NCI-H82 (cell line): ENCODE results near the gene LRRTM1.

ENCODE experiments used
- DNase-seq: peaks from one replicate; lab custom pipeline; 2025; lab: John Stamatoyannopoulos, UW

LRRTM1 gene, protein sequence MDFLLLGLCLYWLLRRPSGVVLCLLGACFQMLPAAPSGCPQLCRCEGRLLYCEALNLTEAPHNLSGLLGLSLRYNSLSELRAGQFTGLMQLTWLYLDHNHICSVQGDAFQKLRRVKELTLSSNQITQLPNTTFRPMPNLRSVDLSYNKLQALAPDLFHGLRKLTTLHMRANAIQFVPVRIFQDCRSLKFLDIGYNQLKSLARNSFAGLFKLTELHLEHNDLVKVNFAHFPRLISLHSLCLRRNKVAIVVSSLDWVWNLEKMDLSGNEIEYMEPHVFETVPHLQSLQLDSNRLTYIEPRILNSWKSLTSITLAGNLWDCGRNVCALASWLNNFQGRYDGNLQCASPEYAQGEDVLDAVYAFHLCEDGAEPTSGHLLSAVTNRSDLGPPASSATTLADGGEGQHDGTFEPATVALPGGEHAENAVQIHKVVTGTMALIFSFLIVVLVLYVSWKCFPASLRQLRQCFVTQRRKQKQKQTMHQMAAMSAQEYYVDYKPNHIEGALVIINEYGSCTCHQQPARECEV

DNA sequence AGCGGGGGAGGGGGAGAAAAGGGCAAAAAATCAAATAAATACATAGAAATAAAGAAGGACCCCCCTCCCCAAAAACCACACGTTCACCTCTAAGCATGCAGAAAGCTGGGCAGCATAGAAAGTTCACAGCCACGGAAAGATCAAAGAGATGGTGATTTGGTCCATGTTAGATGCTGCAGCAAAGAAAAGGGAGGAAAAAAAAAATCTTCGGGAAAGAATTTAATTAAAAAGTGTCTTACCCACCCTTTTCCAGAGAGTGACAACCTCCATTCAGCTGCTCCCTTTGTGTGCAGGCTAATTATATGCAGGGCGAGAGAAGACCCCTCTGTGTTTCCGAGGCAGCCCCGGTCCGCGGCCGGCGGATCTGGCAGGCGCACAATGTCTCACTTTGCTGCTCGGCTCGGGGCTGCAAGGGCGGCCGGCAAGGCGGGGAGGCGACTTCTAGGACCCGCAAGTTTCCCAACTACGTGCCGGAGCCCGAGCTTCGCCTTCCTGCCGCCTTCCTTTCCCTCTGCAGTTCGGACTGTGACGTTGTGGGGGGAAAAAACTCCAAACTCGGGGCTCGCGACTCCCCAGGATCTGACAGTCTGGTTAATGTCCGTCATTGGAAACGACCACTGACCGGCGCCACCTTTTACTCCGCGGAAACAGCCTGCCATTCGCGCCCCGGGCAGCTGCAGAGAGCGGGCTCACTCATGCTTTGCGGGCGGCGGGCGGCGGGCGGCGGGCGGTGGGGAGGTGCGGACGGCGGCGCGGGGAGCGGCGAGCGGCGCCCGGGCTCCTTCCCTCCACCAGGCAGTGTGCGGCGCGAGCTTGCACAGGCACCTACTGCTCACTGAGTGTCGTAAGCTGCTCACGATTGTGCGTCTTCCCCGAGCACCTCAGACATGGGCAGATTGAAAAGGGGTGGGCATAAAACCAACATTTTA is at the start of gene LRRTM1:
Gene LRRTM1, minus strand, starts transcription at position 844 of the 929 bp plus-strand sequence. CDS start 933 bp downstream, outside the sequence.
- peak; percentile 77 for DNase-seq

DNA sequence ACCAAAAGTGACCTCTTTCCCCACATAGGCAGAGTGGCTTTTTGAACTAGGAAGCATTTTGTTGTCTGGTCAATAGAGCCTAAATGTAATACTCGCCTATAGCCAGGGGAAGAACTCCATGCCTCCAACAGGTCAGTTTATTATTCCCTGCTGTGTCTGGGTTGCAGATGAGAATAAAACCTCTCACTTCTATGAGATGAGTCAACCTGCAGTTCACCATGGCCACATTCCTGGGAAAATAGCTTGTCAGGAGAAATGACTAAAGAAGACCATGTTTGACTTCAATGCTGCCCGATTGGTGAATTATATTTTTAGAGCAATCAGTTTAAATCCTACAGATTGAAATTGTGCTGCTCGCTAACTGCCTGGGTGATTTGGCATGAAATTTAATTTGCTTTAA is 46.7 kb upstream of the LRRTM1 start:
- DNase-seq: no peak

DNA sequence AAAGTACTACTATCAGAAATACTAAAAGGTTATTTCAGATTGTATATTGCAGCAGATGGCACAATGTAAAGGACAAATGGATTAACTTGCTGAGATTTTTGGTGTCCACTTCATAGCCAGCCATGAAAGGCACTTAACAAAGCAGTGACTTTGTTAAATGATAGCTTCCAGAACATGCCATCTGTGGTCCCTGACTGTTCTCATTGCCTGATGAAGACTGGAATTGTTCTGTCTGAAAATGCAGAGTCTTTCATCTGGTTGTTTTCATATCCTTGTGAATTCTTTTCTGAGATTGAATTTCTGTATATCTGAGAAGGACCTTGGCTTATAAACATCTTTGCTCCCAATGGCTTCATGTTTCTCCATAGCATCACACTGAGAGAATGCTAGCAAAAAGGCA is 44.4 kb upstream of the LRRTM1 start:
- no peak for DNase-seq

DNA sequence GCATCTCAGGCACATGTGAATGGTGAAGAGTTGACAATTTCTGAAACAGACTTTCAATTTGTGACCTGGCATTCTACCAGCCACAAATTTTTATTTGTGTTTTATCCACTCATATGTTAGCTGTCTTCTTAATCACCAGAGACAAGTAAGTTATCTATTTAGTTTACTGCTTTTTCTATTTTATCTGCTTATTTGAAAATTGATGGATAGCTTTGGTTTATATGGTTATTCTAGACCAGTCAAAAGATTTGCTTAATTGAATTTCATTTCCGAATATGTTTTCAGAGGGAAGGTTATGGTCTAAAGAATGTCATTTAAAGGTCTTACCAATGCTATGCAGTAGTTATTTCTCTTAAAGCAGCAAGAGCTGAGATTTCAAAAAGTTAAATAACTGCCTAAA is 43.5 kb upstream of the LRRTM1 start:
- DNase-seq: no peak

DNA sequence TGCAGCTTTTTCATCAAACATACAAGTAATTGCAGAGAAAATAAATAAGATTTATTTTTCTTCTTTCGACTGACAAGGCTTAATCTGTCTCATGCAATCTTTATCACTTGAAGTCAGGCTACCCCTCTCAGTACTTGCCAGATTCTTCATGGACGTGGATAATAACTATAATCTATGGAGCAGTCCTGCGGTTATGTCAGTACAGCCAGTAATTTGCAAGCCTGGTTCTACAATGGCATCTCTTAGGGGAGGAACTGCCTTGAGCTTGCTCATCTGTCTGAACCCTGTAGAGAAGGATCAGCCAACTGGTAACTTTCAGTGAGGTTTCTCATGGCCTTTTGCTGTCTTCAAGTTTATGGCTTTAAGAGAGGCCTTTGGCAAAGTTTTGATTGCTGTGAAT is 35.5 kb upstream of the LRRTM1 start:
- no peak for DNase-seq

DNA sequence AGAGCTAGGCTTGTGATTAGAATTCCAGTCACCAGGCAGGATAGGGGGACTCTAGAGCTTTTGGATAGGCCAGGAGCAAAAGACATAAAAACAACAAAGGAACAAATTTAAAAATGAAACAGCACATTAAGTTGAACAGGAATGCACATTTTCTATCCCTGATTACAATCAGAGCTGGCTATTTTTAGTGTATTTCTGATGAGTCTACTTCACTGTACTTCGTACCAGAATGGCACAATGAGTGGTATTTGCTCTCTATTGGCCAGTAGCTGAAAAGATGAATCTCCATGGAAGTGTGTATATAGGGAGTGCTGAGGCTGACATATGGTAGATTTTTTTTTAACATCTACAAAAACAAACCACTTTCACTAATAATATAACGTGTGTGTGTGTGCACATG is 34.2 kb upstream of the LRRTM1 start:
- DNase-seq: no peak

DNA sequence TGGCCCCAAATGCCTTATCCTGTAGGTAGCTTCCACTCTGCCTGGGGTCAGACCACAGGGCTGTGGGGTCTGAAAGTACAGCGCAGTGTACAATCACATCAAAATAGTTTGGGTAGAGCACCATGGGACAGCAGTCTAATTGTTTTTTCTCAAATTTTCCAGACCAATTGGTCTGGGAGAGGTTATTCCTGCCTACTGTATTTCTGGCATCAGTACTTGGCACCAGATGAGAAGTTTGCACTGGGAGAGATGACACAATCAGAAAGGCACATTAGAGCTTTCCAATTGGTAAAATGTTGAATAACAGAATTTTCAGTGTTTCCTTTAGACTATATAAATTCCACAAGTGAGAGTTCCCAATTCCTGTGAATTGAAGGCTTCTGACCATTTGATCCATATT is 30.9 kb upstream of the LRRTM1 start:
- DNase-seq: no peak

DNA sequence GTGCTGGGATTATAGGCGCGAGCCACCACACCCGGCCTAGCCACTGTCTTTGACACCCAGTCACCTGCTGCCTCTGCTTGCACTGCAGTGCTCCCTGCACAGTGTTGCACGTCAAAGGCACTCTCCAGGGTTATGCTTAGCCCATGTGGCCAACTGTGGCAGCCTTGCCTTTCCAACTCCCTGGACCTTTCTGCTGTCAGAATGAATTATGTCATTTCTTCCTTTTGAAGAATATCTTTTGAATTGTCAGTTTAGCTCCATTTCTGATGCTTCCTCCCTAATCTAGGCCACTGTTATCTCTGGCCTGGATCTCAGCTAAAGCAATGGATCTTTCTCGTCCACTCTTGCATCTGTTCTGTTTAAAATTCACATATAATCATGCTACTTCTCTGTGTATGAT is 29.3 kb upstream of the LRRTM1 start:
- DNase-seq: no peak

DNA sequence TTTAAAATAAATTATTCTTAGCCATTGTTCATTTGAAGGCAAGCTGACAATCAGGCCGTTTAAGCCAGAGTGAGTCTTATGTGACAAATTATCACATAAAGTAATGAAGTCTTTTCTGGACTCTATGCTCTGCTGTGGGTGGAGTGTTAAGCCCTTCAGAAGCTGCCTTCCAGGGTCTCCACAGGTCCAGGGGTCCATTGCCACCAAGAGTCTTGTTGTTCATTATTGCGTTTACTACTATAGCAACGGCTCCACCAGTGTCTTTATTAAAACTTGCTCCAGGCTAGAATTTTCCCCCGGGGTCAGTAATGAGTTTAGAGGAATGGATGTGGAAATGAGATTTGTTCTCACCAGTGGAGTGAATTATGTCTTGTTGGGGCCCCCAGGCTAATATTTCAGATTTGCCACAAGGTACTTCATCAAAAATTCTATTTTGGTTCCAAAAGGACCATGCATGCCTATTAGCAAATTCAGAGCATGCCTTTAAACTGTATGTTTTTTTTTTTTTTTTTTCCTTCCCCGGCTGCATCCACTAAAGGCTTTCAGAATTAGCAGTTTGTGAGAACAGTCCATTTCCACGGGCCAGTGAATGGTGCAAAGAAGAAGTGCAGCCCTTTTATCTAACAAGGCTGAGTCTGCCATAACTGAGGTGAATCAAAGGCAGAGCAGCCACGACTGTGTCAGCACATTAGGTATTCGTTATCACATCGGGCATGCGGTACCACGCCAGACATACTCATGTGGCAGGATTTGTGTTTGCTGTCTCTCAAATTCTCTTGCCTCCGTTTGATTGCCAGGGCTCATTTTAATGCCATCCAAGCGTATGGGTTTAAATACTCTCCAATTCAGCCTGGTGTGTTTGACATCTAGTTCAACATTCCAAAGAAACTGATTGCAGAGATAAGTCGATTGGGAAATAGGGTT is 26.2 kb upstream of the LRRTM1 start:
- DNase-seq: no peak

DNA sequence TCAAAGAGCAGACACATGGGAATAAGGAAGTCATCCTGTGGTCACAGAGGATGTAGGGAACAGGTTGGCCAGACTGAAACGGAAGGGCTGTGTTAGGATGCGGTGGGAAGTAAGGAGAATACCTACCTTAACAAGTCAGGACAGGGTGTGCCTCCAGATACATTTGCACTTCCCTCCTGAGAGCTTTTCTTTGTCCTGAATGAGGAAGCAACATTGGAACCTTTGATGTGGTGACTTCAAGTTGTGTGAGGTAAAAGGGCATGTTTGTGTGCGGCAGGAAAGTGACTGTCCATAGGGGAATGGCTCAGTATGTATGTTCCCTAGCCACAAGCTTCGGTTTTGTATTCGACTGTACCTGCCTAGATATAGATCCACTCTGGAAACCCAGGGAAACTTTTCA is 24.9 kb upstream of the LRRTM1 start:
- no peak for DNase-seq

DNA sequence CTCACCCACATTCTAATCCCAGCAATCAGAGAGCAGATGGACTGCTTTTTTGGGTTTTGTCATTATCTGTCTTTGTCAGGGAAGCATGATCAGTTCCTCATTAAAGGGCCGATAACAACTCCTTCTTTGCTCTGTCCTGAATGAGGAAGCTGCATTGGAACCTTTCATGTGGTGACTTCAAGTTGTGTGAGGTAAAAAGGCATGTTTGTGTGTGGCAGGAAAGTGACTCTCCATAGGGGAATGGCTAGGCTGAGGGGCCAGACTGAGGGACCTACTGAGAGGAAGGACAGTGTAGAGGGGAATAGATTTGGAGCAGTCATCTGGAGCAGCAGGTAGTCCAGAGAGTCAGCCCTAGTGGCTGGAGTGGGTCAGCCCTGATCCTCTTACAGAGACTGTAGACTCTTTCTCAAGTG is 23.6 kb upstream of the LRRTM1 start:
- DNase-seq: peak; percentile 55

DNA sequence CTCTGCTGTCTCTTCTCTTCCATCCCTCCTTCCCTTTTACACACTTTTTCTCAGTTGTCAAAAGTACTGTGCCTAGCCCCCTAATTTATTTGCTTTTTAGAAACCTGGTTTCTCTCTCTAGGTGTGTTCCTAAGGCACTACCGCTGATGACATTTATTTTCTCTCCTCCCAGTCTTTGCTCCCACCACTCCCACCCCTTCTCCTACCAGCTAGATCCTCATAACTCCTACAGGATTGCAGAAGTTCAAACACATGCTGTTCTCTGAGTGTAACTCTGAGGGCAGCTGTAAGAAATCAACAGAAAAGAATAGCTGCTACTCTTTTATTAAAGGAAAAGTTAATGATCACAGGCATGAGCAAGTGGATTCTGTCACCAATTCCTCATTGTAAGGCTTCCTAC is 22.3 kb upstream of the LRRTM1 start:
- no peak for DNase-seq

DNA sequence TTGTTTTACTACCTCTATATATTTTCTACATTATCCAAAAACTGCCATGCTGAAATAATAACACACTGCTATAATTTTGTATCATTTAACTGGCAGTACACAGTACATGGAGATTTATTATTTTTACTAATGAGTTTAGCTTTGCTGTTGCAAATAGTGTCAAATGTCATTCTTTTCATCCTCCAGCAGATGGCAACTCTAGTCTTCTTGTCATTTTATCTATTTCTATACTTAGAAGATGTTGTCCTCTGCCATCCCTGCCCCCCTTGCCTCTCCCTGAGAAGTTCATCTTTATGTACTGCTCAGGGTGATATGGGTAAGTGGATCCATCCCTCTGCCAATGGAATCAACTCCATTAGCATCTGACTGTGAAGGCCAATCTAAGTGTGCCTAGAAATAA is 21.7 kb upstream of the LRRTM1 start:
- DNase-seq: peak; percentile 94

DNA sequence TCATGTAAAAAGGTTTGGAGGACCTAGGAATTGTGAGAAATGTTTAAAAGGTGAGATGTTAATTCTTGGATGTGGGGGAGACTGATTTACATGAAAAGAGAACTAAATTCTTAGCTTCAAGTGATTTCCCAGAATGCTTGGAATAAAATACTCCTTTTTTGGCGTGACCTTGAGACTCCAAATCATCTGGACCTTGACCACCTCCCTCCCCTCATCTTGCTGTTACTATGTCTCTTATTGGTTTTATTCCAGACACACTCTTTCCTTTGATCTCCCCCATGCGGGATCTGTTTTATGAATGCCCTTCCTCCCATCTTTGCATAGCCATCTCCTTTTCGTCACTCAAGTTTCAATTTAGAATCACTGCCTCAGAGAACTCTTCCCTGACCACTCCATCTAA is 20.0 kb upstream of the LRRTM1 start:
- no peak for DNase-seq

DNA sequence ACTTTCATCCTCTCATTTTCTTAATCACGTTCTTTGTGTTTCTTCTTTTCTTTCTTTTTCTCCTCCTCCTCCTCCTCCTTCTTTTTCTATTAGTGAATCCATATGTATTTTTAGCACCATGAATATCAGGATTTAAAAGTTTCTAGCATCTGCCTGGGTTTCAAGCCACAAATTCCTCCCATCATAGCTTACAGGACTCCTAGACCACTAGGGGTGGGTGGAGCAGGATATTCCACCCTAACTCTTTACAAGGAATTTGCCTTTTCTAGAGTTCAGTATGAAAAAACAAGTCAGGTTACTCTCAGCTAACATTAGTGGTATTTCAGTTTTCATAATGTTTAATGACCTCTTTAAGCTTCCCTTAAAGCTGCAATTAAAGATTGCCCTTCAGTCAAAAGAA is 19.1 kb upstream of the LRRTM1 start:
- DNase-seq: no peak

DNA sequence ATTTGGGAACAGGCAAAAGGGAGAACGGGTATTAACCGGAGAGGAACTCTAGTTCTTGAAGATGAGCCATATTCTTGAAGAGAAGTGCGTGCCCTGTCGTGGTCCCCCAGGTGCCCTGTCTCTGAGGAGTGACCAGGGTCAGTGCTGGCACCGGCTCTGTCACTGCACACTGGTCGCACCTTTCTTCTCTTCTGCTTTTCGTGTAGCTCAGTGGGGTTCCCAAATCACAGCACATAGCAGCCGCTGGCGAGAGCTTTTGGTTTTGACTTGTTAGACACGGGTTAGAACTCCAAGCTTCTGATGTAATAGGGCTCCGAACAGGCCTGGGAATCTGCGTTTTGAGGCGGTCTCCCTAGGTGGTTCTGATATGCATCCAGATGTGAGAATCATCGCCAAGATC is 18.4 kb upstream of the LRRTM1 start:
- DNase-seq: no peak

DNA sequence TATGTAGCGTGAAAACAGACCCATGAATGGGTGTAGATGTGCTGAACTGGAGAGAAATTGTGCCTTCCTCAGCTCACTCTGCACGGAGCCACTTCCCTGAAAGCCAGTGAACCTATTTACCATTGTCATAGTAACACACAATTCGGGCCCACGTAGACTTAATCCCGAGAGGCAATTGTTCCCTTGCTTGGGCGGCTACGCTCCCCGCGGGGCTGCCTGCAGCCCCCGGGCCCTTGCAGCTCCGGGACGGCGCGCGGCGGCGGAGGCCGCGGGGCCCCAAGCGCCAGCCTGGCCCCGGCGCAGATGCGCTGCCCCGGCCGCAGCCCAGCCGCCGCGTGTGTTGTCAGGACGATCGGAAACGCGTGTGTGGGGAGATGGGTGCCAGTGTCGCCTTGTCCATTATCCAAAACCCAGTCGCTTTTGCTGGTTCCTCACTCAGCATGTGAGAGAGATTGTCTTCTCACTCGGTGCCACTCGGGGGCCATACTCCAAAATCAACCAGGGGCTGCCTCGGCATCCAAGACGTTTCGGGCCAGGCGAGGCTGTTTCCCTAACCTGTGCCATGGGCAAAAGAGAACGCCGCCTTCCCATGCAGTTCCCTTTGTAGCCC is 17.9 kb upstream of the LRRTM1 start:
- no peak for DNase-seq

DNA sequence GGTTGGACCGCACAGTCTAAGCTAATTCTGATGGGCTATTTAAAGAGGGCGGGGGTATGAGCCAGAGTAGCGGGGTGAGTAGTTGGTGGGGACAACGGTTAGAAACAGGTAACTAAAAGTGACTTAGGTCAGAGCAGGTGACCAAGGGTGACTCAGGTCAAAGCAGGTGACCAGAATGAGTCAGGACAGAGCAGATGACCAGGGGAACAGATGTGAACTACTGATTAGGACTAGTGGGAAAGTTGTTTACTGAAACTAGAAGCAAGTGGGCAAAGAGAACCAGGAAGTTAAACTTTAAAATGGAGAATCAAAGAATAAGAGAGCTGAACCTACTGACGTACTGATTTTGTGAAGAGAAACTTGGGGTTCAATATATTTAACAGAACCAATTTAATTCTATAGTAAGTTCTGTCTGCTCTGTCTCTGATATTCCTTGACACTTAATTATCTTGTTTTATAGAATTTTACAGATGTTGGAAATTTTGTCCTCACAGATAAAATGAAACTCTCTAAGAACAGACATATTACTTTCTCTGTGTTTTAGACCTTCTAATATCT is 7.8 kb upstream of the LRRTM1 start:
- no peak for DNase-seq

DNA sequence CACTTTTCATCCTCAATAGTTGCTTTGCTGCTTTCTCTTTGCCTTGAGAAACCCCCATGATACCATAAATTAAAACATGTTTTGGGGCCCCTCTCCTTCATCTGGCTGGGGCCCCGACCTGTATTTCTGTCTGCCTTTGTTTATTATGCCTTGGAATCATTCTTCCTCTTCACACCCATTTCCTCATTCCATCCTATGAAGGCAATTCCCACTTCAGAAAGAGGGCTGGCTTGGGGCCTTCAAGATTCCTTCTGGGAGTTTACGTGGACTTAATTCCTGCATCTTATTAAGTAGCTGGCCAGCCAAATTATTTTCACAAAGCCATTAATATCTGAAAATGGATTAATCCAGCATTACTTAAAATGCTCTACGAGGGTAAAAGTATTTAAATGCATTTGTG is 6.8 kb upstream of the LRRTM1 start:
- DNase-seq: no peak

DNA sequence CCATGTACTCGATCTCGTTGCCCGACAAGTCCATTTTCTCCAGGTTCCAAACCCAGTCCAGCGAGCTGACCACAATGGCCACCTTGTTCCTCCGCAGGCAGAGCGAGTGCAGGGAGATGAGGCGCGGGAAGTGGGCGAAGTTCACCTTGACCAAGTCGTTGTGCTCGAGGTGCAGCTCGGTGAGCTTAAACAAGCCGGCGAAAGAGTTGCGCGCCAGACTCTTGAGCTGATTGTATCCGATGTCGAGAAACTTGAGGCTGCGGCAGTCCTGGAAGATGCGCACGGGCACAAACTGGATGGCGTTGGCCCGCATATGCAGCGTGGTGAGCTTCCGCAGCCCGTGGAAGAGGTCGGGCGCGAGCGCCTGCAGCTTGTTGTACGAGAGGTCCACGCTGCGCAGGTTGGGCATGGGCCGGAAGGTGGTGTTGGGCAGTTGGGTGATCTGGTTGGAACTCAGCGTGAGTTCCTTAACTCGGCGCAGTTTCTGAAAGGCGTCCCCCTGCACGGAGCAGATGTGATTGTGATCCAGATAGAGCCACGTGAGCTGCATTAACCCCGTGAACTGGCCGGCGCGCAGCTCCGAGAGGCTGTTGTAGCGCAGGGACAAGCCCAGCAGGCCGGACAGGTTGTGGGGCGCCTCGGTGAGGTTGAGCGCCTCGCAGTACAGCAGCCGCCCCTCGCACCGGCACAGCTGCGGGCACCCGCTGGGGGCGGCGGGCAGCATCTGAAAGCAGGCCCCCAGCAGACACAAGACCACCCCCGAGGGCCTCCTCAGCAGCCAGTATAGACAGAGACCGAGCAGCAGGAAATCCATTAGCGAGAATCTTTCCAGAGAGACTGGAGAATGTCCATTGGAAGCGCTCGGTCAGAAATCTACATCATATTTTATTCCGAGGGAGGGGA is 1.3 kb downstream of the LRRTM1 start:
- DNase-seq: peak; percentile 66
